COR-L47 (cell line): ENCODE results near the gene STX18.
"Not testable (repeated sequence)": the region's sequence is repeated elsewhere in the genome, so short reads cannot be mapped to it uniquely, and the experiment has no call there.

Source experiments
- DNase-seq: peaks from one replicate; lab custom pipeline; 2025; lab: John Stamatoyannopoulos, UW

STX18 gene

DNA sequence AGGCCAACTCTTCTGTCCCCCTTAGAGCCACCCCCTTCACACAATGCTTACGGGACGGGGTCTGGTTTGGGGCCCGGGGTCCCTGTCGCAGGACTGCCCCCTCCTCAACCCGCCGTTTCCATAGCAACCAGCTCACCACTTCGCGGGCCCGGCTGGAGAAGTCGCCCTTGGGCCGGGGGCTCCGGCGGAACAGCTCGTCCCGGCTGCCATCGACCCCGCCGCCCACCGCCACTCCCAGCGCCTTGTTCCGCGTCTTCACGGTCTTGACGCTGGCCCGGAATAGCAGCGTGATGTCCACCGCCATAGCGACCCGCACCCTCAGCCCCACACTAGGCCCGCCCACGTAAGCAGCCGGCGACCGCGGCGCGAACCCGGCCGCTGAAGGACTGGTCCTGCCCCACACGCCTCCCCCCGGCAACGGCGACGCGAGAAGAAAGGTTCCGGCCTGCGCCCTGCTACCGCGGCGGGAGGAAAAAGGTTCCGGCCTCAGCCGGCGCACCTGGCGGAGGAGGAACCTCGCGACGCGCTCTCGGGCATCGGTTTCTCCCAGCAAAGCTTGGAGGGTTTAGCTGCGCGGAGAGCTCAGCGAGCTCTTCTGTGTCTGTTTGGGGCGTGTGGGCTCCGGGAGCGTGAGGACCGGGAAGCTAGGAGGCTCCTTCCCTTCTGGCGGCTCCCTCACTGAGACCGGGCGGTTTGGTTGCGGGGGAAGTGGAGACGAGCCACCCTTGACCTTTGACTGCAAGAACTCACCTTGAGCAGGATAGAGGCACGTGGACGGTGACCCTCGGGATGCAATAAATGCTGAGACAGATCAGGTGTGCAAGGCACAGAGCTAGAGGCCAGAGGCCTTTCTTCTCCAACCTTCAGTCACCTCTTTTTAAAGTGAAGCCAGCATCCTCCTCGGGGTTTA, at the start of gene STX18:
Gene STX18 (minus strand): TSS at position 388 of the 910 bp plus-strand sequence. CDS start 84 bp downstream, at position 304.
- peak; percentile 81 for DNase-seq

GRCh38 chr4:4591071-4591470, 49.2 kb upstream of the STX18 start:
- no peak for DNase-seq

GRCh38 chr4:4590546-4590945, 48.7 kb upstream of the STX18 start:
- no peak for DNase-seq

GRCh38 chr4:4585012-4585670, 43.3 kb upstream of the STX18 start:
- DNase-seq: no peak

GRCh38 chr4:4583606-4584005, 41.8 kb upstream of the STX18 start:
- DNase-seq: no peak

DNA sequence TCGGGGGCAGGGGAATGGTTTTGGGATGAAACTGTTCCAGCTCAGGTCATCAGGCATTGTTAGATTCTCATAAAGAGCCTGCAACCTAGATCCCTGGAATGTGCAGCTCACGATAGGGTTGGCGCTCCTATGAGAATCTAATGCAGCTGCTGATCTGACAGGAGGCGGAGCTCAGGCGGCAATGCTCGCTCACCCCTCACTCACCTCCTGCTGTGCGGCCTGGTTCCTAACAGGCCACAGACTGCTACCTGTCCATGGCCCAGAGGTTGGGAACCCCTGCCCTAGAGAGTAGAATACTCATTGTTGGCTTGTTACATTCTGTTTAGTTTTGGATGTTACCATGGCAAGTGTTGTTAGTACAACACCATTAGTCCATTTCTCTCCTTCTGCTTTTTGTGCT, 40.8 kb upstream of the STX18 start:
- no peak for DNase-seq

- DNase-seq: no peak
Observed at GRCh38 chr4:4580494-4580893, 38.6 kb upstream of the STX18 start.

DNA sequence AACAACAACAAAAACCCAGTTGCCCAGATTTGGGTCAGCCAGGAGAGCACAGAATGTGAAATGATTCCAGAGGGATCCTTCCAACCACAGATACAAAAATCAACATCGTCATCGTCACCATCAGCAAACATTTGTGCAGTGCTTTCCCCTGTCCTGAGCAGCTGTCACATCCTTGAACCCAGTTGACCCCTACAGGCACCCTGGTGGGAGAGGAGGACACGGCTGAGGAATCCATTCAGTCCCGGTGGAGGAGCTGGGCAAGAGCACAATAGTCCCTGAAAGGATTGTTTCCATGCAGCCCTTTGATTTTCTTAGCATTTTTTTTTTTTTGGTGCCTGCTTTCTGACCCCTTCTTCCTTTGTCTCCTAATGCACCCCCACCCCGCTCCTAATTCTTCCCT, 37.1 kb upstream of the STX18 start:
- no peak for DNase-seq

DNA sequence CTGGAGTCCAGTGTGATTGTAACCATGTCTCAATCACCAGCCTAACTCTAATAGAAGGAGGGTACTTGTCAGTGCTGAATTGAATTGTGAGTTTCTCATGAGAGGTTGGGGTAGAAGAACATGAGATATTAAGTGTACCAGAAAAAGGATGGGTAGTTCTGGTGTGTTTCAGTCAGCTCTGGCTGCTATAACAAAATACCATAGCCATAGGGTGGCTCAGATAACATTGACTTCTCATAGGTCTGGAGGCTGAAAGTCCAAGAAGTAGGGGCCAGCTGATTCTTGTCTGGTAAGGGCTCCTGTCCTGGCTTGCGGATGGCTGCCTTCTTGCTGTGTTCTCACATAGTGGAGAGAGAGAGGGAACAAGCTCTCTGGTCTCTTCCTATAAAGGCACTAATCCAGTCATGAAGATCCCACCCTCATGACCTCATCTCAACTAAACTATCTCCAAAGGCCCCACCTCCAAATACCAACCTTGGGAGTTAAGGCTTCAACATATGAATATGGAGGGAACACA, 35.6 kb upstream of the STX18 start:
- DNase-seq: no peak

DNA sequence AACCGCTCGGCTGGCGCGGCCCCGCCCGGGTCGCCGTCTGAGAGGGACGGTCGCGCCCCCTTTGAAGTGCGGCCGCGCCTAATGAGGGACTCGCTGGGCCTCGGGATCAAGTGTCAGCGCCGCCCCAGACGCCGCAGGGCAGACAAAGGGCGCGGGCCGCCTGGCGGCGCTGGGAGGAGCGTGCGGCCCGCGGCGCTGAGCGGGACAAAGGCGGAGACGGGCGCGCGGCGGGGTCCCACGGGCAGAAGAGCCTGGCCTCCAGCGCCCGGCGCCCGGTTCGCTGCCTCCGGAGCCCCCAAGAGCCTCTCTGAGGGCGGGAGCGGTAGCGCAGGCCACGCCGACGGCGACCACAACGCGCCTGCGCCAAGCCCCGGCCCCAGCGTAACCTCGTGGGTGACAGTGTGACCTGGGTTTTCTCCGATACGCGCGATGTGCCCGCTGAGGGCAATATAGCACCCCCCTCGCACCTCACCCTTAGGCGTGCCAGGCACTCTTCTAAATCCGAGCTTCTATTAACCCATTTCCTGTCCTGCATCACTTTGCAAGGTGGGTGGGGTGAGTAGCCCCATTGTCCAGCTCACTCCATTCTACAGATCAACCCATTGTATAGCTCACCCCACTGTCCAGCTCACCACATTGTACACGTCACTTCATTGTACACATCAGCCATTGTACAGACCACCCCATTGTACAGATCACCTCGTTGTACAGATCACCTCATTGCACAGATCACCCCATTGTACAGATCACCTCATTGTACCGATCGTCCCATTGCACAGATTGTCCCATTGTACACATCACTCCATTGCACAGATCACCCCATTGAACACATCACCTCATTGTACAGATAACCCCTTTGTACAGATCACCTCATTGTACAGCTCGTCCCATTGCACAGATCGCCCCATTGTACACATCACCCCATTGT, 33.7 kb upstream of the STX18 start:
- no peak for DNase-seq

DNA sequence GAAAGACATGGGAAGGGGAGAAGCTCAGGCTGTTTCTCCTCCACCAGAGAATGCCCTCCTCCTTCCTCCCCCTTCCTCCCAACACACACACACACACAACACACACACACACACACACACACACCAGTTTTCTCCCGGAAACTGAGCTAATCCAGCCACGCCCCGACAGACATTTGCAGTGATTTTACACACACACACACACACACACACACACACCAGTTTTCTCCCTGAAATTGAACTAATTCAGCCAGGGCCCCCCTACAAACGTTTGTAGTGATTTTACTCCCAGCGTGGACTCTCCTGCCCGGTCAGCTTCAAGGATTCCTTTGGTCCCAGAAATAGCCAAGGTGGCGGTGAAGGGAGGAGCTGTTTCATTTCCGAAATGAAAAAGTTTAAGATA, 32.9 kb upstream of the STX18 start:
- DNase-seq: no peak

DNA sequence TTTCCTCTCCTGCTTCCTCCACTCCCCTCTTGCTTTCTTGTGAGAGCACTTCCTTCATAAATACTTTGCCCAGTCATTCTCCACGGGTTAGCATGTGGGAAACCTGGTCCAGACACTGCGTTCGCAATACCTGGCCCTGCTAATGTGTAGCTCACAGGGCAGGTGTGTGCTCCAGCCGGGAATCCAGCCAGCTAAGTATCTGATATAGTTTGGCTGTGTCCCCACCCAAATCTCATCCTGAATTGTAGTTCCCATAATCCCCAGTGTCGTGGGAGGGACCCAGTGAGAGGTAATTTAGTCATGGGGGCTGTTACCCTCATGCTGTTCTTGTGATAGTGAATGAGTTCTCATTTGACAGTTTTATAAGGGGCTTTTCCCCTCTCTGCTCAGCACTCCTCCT, 32.2 kb upstream of the STX18 start:
- DNase-seq: no peak

DNA sequence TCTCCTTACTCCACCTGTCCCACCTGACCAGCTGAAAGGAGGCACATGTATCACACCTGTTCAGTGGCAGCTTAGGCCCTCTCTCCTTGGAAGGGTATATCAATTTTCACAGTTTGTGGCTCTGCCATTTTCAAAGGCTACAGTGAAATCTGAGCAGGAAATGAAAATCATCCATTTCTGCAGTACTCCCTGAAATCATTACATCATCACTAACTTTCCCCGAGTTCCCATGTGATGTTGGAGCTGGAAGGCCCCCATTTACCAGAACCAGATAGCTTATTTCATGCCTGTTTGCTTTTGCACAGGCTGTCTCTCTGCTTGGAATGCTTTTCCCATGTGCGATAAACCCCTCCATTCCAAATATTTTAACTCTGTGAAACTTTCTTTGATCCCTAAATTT, 31.0 kb upstream of the STX18 start:
- DNase-seq: no peak

GRCh38 chr4:4569861-4570260, 28.0 kb upstream of the STX18 start:
- not testable (repeated sequence) for DNase-seq

DNA sequence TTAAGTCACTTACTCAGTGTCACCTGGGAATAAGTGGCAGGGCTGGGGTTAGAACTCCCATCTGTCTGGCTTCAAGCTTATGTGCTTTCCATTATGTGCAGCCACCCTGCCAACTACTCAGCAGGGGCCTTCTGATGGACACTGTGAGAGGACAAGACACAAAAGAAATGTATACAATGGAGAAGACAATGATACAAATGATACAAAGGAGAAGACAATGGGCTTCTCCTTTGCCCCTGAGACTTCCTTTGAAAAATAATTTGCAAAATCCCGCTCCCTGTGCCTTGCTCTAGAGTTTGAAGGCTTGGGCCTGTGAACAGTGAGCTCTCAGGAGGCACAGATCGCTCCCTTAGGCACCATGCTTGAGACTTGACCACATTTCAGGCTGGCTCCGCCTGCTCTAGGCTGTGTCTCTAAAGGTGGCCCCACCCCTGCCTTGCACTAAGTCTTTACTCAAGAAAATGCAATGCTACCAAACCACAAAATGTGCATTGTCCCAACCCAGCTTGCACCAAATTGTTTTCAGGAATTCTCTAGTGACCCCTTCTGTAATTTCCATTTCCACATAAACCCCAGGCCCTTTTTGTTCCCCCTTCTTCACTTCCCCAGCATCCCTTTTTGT, 27.1 kb upstream of the STX18 start:
- DNase-seq: peak; percentile 39

DNA sequence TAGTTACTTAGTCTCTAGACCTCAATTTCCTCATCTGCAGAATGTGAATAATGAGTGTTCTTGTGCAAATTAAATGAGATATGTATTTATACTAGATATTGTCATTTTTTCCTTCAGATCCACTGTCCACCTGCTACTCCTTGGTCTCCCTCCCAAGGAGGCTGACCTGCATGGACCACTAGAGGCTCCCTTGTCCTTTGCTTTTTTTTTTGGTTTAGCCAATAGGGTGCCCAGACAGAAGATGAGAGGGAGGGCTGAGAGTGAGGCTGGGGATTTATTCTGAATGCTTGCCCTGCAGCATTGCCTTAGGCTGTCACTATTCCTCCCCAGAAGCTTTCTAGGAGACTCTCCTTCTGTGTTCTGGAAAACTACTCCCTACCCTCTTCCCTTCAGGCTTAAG, 24.5 kb upstream of the STX18 start:
- not testable (repeated sequence) for DNase-seq

GRCh38 chr4:4564522-4564921, 22.7 kb upstream of the STX18 start:
- DNase-seq: no peak

DNA sequence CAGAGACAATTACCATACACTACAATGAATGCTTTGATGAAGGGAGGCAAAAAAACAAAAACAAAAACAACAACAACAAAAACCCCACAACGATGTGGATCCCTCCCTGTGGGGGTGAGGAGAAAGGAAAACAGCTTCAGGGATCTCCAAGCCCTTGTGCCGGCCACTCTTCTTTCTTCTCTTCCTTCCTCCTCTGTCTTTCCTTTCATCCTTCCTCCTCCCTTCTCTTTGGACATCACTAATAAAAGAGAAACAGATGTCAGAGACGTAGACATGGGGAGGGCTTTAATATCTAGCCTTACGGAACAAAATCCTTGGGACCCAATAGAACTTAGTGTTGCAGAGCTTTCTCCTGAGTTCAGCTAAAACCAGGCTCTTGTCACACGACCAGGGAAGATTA, 18.8 kb upstream of the STX18 start:
- no peak for DNase-seq

GRCh38 chr4:4560136-4560535, 18.3 kb upstream of the STX18 start:
- DNase-seq: no peak

GRCh38 chr4:4559596-4559995, 17.7 kb upstream of the STX18 start:
- no peak for DNase-seq

DNA sequence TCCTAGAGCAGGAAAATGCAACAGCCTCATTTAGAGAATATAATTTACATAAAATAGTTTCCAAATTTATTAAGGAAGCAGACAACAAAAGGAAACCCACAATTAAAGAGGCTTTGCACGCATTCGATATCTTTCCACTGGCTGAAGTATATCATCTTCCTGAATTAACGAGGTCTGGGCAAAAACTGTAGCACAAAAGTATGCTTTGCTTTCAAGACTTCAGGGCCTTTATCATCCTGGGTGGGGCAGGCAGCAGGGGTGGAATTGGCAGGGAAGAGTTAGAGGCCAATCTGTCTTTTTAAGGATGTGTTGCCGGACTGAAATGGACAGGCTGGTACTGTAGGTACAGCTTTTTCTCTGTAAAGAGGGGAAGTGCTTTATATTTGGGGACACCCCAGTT, 17.0 kb upstream of the STX18 start:
- no peak for DNase-seq

DNA sequence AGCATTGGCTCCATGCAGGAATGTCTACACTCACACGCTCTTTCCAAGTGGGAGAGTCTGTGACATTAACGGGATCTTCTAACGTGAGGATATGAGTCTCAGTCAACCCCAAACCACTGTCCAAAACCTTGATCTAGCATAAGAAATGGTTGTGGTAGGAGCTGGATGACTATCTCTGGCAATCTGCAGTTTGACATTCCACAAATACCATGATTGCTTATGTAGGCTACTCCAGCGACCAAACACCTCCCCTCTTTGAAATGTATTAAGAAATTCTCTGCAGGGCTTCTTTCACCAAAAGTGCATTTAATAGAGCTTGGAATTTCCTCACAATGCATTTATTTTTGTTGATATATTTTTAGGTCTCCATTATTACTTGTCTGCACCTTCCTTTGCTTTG, 14.1 kb upstream of the STX18 start:
- no peak for DNase-seq
